ENCODE measurements around the gene FAM110A.
"Not testable (repeated sequence)": the region's sequence is repeated elsewhere in the genome, so short reads cannot be mapped to it uniquely, and the experiment has no call there.

FAM110A gene

DNA sequence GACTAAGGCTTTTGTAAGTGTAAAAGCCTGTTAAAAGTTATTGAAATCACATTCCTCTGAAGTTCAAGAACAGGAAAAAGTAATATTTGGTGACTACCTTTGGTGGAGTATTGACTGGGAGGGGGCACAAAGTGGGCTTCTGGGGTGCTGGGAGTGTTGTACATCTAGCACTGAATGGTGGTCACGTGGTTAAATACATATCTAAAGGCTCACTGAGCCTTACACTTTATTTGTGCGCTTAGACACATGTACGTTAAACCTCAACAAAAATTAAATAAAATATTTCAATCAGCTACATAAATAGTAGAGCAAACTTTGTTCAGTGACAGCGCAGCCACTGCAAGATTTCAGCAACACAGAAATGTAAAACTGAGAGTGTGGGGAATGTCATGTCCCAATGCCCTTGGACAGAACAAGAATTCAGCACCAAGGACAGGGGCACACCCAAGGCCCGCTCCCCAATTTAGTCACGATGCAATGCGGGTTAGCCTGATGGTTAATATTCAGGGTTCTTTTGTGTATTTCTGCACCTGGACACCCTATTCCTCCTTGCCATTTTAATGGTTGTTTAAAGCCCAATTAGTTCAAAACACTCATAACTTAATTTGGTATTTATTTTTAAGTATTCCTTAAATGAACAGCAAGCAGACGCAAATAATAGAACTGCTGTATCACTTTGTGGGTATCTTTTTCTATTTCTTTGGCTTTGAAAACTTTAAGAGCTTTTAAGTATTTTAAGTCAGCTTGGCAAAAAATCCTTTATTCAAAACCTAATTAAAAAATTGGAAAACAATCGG is 45.2 kb downstream of the FAM110A start:
- no peak for DNase-seq

DNA sequence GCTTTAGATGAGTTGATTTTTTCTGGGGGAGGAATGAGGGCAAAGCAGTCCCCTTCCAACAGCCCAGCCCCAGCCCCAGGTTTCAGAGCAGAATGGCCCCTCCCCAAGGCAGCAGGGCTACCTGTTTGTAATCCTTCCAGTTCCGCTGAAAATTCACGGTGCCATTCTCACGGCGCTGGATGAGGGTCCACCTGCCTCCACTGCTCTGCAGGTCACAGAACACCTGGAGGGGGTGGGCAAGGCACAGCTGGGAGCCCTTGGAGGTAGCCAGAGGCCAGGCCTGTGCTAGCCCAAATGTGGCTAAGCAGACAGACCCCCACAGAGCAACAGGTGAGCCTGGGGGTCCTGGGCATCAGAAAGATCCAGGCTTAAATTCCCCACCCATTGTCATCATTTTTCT is 46.1 kb downstream of the FAM110A start:
- DNase-seq, result no peak

DNA sequence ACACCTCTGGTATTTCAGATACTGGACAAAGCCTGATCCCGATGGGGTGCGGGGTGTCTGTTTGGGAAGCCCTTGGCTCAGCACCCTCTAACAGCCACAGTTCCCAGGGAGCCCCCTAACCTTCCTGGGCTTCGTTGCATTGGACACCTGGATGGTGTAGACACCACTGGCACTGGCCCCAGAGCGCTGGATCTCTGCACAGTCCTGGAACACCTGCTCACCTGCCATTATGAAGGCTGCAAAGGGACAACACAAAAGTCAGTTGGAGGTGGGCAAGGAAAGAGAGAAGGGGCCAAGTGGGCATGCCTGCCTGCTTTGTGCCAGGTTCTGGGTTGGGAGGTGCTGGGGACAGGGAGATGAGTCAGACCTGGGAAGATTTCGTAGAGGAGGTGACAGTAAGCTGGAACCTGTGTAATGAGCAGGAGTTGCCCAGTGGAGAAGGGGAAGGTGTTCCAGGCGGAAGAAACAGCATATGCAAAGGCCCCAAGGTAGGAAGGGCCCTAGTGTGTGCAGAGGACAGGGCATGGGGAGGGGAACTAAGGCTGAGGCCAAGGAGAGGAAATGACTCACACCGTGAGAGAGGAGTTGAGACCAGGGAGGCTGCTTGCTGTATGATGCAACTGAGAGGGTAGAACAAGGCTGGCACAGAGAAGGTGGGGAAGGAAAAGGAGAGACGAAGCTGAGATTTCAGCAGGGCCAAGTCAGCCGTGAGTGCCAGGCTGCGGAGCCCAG is 47.7 kb downstream of the FAM110A start:
- no peak for DNase-seq

DNA sequence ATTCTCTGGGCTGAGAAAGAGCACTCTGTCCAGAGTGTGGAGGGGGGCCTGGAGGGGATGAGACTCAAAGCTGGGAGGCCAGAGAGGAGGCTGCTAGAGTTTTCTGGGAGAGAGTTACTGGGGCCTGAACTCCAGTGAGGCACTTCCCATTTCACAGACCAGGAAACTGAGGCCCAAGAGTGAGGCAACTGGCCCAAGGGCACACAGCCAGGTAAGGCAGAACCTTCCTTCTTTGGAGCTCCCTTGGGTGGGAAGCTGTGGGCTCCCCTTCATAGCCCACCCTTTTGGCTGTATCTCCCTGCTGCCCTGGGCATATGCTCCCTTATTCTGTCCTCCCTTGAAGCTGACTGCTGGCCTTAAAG is 48.2 kb downstream of the FAM110A start:
- no peak for DNase-seq

DNA sequence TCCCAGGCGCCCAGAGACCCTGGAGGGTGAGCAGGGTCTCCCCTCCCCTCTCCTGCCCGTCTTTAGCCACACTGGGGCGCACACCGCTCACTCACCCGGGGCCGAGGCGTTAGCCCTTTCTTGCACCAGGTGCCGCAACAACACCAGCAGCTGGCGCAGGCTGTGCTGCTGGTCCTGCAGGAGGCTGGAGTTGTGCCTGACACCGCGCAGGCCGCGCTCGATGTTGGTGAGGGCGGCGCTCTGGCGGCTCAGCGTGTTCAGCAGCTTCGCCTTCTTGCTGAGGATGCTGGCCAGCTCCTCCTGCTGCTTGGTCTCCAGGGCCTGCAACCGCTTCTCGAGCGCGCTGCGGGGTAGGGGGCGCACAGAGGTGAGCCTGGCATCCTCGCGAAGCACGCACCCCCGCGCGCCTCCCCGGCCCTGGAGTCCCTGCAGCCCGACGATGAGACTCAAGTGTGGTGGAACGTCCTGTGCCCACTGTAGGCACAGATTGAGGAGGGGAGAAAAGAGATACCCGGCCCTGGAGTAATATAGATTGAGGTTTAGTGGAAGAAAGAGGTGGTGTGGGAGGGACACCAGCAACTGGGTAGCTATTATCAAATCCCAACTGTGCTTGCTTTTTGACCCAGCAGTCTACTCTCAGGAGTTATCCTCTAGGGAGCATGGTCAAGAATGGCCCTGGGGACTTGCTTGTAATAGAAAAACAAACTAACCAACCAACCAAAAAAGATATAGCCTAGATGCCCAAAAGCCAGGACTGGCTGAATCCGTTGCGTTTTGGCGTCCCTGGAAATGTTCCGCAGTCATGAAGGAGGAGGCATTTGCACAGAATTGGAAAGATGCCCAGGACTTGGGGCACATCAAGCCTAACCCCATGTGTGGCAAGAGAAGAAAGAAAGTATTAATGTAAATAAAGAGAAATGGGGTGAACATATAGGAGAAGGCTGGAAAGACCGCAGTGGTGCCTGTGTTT is 51.8 kb downstream of the FAM110A start:
- no peak for DNase-seq

DNA sequence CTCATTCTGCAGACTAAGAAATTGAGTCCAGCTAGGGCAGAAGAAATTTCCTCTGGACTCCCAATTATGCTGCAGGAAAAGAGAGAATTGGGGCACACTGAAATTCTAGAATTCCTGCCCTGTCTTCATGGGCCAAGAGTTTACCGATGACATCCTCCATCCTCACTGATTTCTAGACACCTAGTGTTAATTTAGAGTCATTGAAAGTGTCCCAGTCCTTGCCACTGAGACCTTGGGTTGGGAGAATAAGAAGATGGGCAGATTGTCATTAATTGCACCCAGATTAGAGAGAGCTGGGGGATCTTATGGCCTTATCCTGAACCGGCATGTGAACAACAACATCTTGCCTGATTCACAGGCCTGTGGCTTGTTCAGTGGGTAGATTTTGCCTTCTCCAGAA is 53.6 kb downstream of the FAM110A start:
- DNase-seq, result no peak

DNA sequence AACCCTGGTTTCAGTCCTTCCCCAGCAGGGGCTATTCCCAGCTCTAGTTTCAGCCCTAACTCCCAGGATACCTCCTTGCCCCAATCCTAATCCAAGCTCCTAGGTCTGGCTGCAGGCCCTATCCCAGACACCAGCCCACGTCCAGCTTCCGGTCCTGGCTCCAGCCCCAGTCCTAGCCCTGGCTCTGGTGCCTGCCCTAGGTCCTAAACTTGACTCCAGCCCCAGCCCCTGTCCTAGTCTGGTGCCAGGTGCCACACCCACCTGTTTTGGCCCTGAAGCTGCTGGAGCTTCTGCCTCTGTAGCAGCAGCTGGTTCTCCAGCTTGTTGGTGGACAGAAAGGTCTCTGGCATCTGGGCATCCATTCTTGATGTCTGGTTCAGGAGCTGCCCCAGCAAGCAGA is 54.5 kb downstream of the FAM110A start:
- DNase-seq, result no peak

DNA sequence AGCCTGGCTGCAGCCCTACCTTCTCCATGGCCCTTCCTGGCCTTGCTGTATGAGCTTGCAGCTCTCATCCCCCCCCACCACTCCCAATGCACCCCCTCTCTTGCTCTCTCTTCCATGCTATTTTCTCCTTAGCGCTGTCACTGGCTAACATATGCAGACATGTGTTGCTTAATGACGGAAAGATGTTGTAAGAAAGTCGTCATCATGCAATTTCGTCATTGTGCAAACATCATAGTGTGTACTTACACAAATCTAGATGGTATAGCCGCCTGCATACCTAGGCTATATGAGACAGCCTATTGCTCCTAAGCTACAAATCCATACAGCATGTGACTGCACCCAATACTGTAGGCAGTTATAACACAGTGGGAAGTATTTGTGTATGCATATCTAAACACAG is 55.6 kb downstream of the FAM110A start:
- DNase-seq, result no peak

DNA sequence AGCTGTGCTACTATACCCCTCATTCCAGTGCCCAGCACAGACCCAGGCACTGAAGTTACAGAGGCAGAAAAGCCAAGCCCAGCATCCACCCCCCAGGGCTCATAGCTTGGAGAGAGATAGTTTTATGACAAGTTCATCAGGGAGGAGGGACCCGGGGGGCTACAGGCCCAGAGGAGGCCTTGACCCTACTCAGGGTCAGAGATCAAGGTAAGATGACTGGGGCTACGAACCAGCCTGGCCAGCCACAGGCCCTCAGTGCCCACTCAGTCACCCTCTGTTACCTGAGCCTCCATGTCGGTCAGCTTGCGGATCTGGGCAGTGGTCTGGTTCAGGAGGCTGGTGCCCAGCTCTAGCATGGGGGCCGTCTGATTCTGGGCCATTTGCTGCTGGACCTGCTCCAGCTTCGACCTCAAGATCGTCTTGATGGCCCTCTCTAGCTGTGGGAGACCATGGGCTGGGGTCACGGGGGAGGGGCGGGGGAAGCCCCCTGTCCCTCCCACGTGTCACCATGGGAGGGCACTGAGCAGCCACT is 56.5 kb downstream of the FAM110A start:
- no peak for DNase-seq

DNA sequence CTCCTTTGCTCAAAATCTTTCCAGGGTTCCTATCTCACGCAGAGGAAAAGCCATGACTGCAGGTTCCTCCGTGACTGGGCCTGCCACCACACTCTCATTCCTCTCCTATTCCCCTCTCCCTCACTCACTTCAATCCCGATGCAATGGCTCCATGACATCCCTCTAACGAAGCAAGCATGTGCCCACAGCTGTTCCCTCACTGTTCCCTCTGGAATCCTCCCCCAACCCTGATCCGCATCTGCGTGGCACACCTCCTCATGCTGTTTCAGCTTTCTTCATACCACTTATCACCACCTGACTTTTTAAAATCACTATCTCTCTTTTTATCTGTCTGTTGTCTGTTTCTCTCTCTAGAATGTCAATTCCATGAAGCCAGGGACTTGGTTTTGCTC is 57.1 kb downstream of the FAM110A start:
- no peak for DNase-seq

DNA sequence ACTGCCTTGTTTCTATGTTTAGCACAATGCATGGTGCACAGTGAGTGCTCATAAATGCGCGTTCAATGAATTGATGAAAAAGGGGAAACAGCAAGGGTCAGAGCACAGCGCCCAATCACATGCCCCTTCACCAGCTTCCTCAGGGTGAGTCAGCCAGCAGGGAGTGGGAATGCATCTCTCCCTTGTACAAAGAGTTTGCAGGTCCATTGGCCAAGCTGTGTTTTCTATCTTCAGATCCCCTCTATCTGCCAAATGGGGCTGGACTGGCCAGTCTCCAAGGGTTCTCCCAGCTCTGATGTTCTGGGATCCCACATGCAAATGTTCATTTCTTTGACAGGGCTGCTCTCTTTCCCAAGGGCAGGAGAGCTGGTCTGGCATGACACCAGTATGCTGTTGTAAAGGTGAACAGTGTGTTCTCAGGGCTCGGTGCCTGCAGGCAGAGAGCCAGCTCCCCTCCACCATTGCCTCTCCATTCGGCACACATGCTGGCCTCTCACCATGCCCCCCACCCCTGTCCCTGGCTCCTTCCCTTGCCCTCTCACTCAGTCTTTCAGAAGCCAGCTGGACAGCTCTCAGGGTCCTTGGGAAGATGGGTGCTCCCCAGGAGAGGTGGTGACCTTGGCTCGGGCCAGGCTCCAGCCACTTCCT is 57.7 kb downstream of the FAM110A start:
- DNase-seq, result no peak

DNA sequence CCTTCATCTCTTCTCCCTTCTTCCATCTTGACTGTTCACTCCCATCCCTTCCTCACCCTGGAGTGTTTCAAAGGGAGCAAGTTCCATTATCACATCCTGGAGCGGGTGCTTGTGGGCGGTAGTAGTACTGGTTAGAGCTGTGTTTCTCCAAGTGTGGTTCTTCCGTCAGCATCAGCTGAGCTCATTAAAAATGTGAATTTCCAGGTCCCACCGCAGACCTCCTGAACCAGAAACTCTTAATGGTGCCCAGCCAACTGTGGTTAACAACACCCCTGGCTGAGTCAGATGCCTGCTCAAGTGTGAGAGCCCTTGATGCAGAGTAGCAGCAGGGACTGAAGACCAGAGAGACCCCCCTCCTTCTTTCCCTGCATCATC is 58.2 kb downstream of the FAM110A start:
- DNase-seq, result no peak

DNA sequence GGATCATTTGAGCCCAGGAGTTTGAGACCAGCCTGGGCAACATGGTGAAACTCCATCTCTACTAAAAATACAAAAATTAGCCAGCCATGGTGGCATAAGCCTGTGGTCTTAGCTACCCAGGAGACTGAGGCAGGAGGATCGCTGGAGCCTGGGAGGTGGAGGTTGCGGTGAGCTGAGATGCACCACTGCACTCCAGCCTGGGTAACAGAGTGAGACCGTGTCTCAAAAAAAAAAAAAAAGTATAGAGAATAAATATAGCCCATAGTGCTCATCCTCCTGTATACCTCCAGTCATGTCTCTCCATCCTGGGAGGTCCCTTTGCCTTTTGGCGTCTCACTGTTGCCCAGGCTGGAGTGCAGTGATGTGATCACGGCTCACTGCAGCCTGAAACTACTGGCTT is 58.9 kb downstream of the FAM110A start:
- DNase-seq, result not testable (repeated sequence)
